BE2C (cell line): ENCODE results near the gene NPAS1.
A peak's percentile ranks its signal among the peaks of the same experiment; 100 is the strongest.
"Not testable (repeated sequence)": the region's sequence is repeated elsewhere in the genome, so short reads cannot be mapped to it uniquely, and the experiment has no call there.

Experiments
- DNase-seq: peaks from one replicate; pipeline ENCODE4 v3.0.0-alpha.2; 2020
- H3K27me3 ChIP-seq: fragments of 250-450 bp; sonication (Bioruptor Pico); 2 replicates; pipeline ENCODE4 v1.5.1; 2020; ENCODE audit warnings: mild to moderate bottlenecking
- H3K36me3 ChIP-seq: fragments of 250-450 bp; sonication (Bioruptor Pico); 2 replicates; pipeline ENCODE4 v1.5.1; 2020; ENCODE audit warnings: mild to moderate bottlenecking
- H3K4me1 ChIP-seq: fragments of 250-450 bp; sonication (Bioruptor Pico); 2 replicates; pipeline ENCODE4 v1.5.1; 2020
- H3K4me3 ChIP-seq: 2 replicates; pipeline ENCODE4 v1.5.1; 2011; ENCODE audit warnings: low read depth, low read length
- H3K9me3 ChIP-seq: fragments of 250-450 bp; sonication (Bioruptor Pico); 2 replicates; pipeline ENCODE4 v1.5.1; 2020
- TF ChIP-seq, protein P1 (sequence below): IDR thresholded peaks from 2 replicates; pipeline ENCODE4 v1.5.1; 2012; ENCODE audit warnings: mild to moderate bottlenecking, low read depth, low read length

Gene NPAS1

DNA sequence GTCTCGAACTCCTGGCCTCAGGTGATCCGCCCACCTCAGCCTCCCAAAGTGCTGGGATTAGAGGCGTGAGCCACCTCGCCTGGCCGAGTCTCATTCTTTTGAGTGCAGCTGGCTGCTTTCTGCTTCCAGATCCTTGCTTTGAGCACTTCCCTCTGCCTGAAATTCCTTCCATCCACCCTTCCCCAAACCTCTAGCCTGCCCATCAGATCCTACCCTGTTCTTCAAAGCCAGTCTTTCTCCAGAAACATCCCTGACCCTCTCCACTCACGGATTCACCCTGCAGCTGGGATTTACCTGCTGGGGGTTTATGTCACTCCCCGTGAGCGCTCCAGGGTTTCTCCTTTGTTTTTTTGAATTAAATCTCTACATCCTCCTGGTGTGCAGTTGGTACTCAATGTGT, 13.1 kb upstream of the NPAS1 start:
- TF ChIP-seq, protein P1, sequence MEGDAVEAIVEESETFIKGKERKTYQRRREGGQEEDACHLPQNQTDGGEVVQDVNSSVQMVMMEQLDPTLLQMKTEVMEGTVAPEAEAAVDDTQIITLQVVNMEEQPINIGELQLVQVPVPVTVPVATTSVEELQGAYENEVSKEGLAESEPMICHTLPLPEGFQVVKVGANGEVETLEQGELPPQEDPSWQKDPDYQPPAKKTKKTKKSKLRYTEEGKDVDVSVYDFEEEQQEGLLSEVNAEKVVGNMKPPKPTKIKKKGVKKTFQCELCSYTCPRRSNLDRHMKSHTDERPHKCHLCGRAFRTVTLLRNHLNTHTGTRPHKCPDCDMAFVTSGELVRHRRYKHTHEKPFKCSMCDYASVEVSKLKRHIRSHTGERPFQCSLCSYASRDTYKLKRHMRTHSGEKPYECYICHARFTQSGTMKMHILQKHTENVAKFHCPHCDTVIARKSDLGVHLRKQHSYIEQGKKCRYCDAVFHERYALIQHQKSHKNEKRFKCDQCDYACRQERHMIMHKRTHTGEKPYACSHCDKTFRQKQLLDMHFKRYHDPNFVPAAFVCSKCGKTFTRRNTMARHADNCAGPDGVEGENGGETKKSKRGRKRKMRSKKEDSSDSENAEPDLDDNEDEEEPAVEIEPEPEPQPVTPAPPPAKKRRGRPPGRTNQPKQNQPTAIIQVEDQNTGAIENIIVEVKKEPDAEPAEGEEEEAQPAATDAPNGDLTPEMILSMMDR: no peak
- H3K4me1 ChIP-seq: no peaks in the 10 kb centered on the region
- no peaks in the 10 kb centered on the region; the same call in 1 of the 2 replicates for H3K36me3 ChIP-seq
- DNase-seq: no peak
- no peaks in the 10 kb centered on the region for H3K9me3 ChIP-seq
- no peaks in the 10 kb centered on the region for H3K27me3 ChIP-seq
- H3K4me3 ChIP-seq: no peak overlapping the region

DNA sequence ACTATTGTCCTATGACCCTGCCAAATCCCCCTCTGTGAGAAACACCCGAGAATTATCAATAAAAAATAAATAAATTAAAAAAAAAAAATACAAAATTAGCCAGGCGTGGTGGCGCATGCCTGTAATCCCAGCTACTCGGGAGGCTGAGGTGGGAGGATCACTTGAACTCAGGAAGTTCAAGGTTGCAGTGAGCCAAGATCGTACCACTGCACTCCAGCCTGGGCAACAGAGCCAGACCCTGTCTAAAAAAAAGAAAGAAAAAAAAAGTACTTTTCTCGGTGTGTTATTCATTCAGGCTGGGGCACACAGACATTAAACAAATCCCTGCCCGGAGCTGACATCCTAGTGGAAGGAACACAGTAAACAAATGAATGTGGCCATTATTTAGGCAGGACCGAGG, 9.1 kb upstream of the NPAS1 start:
- not testable (repeated sequence) for H3K4me3 ChIP-seq, H3K27me3 ChIP-seq, DNase-seq, H3K4me1 ChIP-seq, H3K36me3 ChIP-seq, H3K9me3 ChIP-seq

DNA sequence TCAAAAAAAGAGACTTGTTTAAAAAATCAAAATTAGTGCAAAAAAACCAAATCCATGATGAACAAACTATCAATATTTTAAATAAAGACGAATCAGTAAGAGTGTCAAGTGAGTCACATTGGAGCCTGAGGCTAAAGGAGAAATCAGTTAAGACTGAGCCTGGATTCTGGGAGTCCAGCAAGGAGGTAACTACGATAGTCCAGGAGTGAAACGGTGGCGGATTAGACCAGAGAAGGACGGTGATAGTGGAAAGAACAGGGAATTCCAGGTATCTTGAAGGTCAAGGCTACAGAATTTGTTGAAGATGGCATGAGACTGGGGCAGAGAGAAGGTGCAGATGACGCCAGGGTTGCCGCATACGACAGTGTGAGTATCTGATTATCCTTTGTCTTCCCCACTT, 7.0 kb upstream of the NPAS1 start:
- no peaks in the 10 kb centered on the region for H3K9me3 ChIP-seq
- no peaks in the 10 kb centered on the region for H3K4me1 ChIP-seq
- no peak for DNase-seq
- no peaks in the 10 kb centered on the region for H3K36me3 ChIP-seq
- no peak overlapping the region for H3K4me3 ChIP-seq
- H3K27me3 ChIP-seq: no peaks in the 10 kb centered on the region
- TF ChIP-seq, protein P1: no peak

DNA sequence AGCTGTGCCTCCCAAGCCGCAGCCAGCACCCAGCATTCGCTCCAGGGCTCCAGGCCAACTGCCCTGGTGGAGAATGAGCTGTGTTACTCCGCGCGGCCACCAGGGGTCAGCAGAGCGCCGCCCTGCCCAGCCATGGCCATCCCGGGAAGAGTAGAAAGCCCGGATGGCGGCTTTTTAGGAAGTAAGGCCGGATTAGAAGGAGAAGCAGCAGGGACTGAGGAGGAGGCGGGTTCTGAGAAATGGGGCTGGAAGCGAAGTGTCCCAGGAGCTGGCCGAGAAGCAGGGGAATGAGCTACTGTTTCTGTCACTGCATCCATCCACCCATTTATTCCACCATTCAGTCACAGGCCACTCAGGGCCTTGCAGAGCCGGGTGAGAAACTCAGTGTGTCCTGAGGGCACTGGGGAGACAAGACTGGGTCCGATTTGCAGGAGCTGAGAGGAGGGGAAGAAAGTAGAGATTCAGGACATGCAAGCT, 6.6 kb upstream of the NPAS1 start:
- H3K27me3 ChIP-seq: no peaks in the 10 kb centered on the region
- H3K36me3 ChIP-seq: no peaks in the 10 kb centered on the region
- TF ChIP-seq, protein P1: peak; percentile 95
- H3K4me1 ChIP-seq: no peaks in the 10 kb centered on the region
- no peak overlapping the region for H3K4me3 ChIP-seq
- peak; percentile 83 for DNase-seq
- H3K9me3 ChIP-seq: no peaks in the 10 kb centered on the region

DNA sequence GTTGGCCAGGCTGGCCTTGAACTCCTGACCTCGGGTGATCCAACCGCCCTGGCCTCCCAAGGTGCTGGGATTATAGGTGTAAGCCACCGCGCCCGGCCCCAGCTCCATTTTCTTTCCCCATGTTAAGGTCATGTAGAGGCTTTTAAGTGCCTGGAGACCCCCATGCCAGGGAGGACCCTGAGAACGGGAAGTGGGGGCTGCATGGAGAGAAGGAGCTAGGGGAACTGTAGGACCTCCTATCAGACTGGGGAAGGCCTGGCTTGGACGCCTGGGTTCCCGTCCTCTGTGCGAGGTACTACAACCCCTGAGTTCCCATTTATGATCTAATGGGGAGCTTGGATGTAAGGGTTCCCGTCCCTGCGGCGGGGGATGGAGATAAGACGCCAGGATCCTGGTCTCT, 714 bp upstream of the NPAS1 start:
- no peaks in the 10 kb centered on the region for H3K9me3 ChIP-seq
- no peak for DNase-seq
- no peaks in the 10 kb centered on the region; the same call in 1 of the 2 replicates for H3K4me1 ChIP-seq
- TF ChIP-seq, protein P1: no peak
- no peaks in the 10 kb centered on the region for H3K36me3 ChIP-seq
- H3K4me3 ChIP-seq: no peak overlapping the region
- H3K27me3 ChIP-seq: peaks cover 54% of the 10 kb centered on the region

DNA sequence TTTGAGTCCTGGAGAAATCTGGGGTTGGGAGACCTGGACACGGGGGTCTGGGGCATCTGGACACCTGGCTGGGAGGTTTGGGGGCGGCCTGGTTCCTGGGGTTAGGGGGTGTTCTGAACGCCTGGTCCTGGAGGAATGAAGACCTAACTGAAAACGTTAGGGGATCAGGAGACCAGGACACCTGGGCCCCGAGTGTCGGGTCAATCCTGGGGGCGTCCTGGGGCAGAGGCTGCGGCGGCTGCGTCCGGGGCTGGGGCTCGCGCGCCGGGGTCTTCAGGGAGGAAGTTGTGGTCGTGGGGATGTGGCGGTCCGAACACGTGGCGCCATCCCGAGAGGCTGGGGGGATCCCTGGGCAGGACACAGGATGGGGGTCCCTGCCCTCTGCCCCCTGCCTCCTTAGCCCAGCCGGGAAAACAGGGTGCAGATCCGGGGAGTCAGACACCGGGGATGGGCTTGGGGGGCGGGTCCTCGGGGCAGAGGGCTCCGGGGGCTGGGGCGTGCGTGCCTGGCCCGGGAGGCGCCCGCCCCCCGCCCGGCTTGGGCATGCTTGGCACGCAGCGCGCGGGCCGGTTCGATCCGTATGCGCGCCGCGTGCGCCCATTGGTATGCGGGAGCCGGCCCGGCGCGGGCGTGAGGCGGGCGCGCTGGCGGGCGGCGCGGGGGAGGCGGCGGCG, 632 bp downstream of the NPAS1 start:
- H3K36me3 ChIP-seq: no peaks in the 10 kb centered on the region
- no peaks in the 10 kb centered on the region; the same call in 1 of the 2 replicates for H3K4me1 ChIP-seq
- peaks cover 65% of the 10 kb centered on the region for H3K27me3 ChIP-seq
- H3K9me3 ChIP-seq: no peaks in the 10 kb centered on the region
- no peak for DNase-seq
- H3K4me3 ChIP-seq: no peak overlapping the region
- TF ChIP-seq, protein P1: no peak
